Measurements from ENCODE around the gene SYNDIG1. TPM values are rescaled to one million over a fixed set of nuclear protein-coding genes. Genes with fewer than 3 reads are reported as not detected.

SYNDIG1 gene
- total RNA-seq, 1 experiment from 2014 or later, result not detected

- Histone ChIP-seq H3K79me2 (ENCODE audit: low read length) (no peaks in the 10 kb centered on the region), H3K4me1 (ENCODE audit: insufficient read depth, low read length) (no peaks in the 10 kb centered on the region), H3K9ac (ENCODE audit: low read length) (no peak overlapping the region), H2AFZ (ENCODE audit: low read length) (no peak overlapping the region), H4K20me1 (ENCODE audit: low read length) (no peaks in the 10 kb centered on the region), H3K27me3 (ENCODE audit: low read length) (peaks cover 93% of the 10 kb centered on the region), H3K9me3 (ENCODE audit: low read length) (no peaks in the 10 kb centered on the region), H3F3A (ENCODE audit: low read length, unreplicated experiment) (no peaks in the 10 kb centered on the region), H3K27ac (ENCODE audit: low read length) (no peak overlapping the region), H3K4me2 (ENCODE audit: low read length) (no peak overlapping the region), H3K9me2 (replicated peaks; ENCODE audit: low read length) (no peaks in the 10 kb centered on the region), H3K36me3 (ENCODE audit: low read depth, low read length) (no peaks in the 10 kb centered on the region), H3K4me3 (ENCODE audit: low read length) (no peak overlapping the region)
- ATAC-seq (no peak), DNase-seq (no peak)
- TF ChIP-seq CTCF (conservative IDR thresholded peaks at IDR 0.05; ENCODE audit: low read depth, low read length) (no peak), EZH2 (IDR thresholded peaks at IDR 0.05; ENCODE audit: low read length, unreplicated experiment) (no peak)
- CTCF ChIA-PET, result no interaction called here
- intact Hi-C loops (cut with micrococcal nuclease), result no loop called here
- POLR2A ChIA-PET (ENCODE audit: unreplicated experiment), result no interaction called here
- no TSS peak for BruUV-seq (replicated peaks)
Measured at GRCh38 chr20:24608926-24609667, 139.7 kb downstream of the SYNDIG1 start.

- Histone ChIP-seq H3K9me2 (replicated peaks; ENCODE audit: low read length) (no peaks in the 10 kb centered on the region), H4K20me1 (ENCODE audit: low read length) (no peaks in the 10 kb centered on the region), H3K4me3 (ENCODE audit: low read length) (no peak overlapping the region), H3K27me3 (ENCODE audit: low read length) (peaks cover 93% of the 10 kb centered on the region), H2AFZ (ENCODE audit: low read length) (no peak overlapping the region), H3K36me3 (ENCODE audit: low read depth, low read length) (no peaks in the 10 kb centered on the region), H3K4me2 (ENCODE audit: low read length) (no peak overlapping the region), H3K4me1 (ENCODE audit: insufficient read depth, low read length) (no peaks in the 10 kb centered on the region), H3K9ac (ENCODE audit: low read length) (no peak overlapping the region), H3K79me2 (ENCODE audit: low read length) (no peaks in the 10 kb centered on the region), H3K27ac (ENCODE audit: low read length) (no peak overlapping the region), H3K9me3 (ENCODE audit: low read length) (no peaks in the 10 kb centered on the region), H3F3A (ENCODE audit: low read length, unreplicated experiment) (no peaks in the 10 kb centered on the region)
- no peak for ATAC-seq
- DNase-seq, result no peak
- CTCF ChIA-PET, result no interaction called here
- POLR2A ChIA-PET (ENCODE audit: unreplicated experiment), result no interaction called here
- intact Hi-C loops (cut with micrococcal nuclease), result no loop called here
- TF ChIP-seq EZH2 (IDR thresholded peaks at IDR 0.05; ENCODE audit: low read length, unreplicated experiment), result no peak
- no peak for TF ChIP-seq CTCF (conservative IDR thresholded peaks at IDR 0.05; ENCODE audit: low read depth, low read length)
- TF ChIP-seq EZH2phosphoT487 (IDR thresholded peaks at IDR 0.05; ENCODE audit: borderline replicate concordance, low read length), result no peak
- no TSS peak for BruUV-seq (replicated peaks)
Measured at GRCh38 chr20:24609757-24610156, 140.3 kb downstream of the SYNDIG1 start.

GRCh38 chr20:24610341-24611115, 141.1 kb downstream of the SYNDIG1 start:
- Histone ChIP-seq H2AFZ (ENCODE audit: low read length) (no peak overlapping the region), H3K9ac (ENCODE audit: low read length) (no peak overlapping the region), H3K9me2 (replicated peaks; ENCODE audit: low read length) (no peaks in the 10 kb centered on the region), H3K9me3 (ENCODE audit: low read length) (no peaks in the 10 kb centered on the region), H3K4me1 (ENCODE audit: insufficient read depth, low read length) (no peaks in the 10 kb centered on the region), H3K27ac (ENCODE audit: low read length) (no peak overlapping the region), H3K4me3 (ENCODE audit: low read length) (no peak overlapping the region), H3K36me3 (ENCODE audit: low read depth, low read length) (no peaks in the 10 kb centered on the region), H3F3A (ENCODE audit: low read length, unreplicated experiment) (no peaks in the 10 kb centered on the region), H3K79me2 (ENCODE audit: low read length) (no peaks in the 10 kb centered on the region), H3K4me2 (ENCODE audit: low read length) (no peak overlapping the region), H4K20me1 (ENCODE audit: low read length) (no peaks in the 10 kb centered on the region), H3K27me3 (ENCODE audit: low read length) (peaks cover 93% of the 10 kb centered on the region)
- no TSS peak for BruUV-seq (replicated peaks)
- ChIA-PET CTCF (no interaction called here), POLR2A (ENCODE audit: unreplicated experiment) (no interaction called here)
- ATAC-seq, result no peak
- DNase-seq, result no peak
- TF ChIP-seq EZH2 (IDR thresholded peaks at IDR 0.05; ENCODE audit: low read length, unreplicated experiment) (no peak), EZH2phosphoT487 (IDR thresholded peaks at IDR 0.05; ENCODE audit: borderline replicate concordance, low read length) (no peak), CTCF (conservative IDR thresholded peaks at IDR 0.05; ENCODE audit: low read depth, low read length) (no peak)
- intact Hi-C loops (cut with micrococcal nuclease), result no loop called here

Measured in PC-3 (cell line).